Thoracic aorta (tissue), 2 donors: ENCODE measurements around the gene PPY. TPM values are rescaled to one million over a fixed set of nuclear protein-coding genes. Genes with fewer than 3 reads are reported as not detected.
"Not testable (repeated sequence)": the region's sequence is repeated elsewhere in the genome, so short reads cannot be mapped to it uniquely, and the experiment has no call there.

Experiments used
- ATAC-seq: fragments of 150-250 bp; one replicate; pipeline ENCODE4 v1.8.0; 2017; ENCODE audit warnings: low read depth; ENCODE audit not compliant: insufficient number of reproducible peaks, low FRiP score
- DNase-seq: peaks from one replicate; pipeline ENCODE4 v3.0.0-alpha.2; 2020; ENCODE audit warnings: low spot score
- H3K27ac ChIP-seq, 2 donors: fragments of 200-600 bp; sonication (generic); 1 replicate in 1 of 2; 2 replicates in 1 of 2; pipeline ENCODE4 v1.5.1; 2016; ENCODE audit warnings: mild to moderate bottlenecking in 2 of 2, moderate library complexity in 2 of 2
- H3K27me3 ChIP-seq: fragments of 200-600 bp; sonication (generic); replicated peaks from 2 replicates; pipeline ENCODE4 v1.6.0; 2016; ENCODE audit warnings: mild to moderate bottlenecking; ENCODE audit not compliant: insufficient read depth
- H3K36me3 ChIP-seq: fragments of 200-600 bp; sonication (generic); one replicate; pipeline ENCODE4 v1.5.1; 2016
- H3K4me1 ChIP-seq, 2 donors: fragments of 200-600 bp; sonication (generic); 1 replicate in 1 of 2; 2 replicates in 1 of 2; pipeline versions ENCODE4 v1.5.1 to v1.6.0; 2016; ENCODE audit warnings: low read depth in 2 of 2, mild to moderate bottlenecking in 1 of 2; ENCODE audit not compliant: control insufficient read depth in 1 of 2
- H3K4me3 ChIP-seq: fragments of 200-600 bp; sonication (generic); 2 replicates; pipeline ENCODE4 v1.5.1; 2016; ENCODE audit warnings: mild to moderate bottlenecking
- H3K9me3 ChIP-seq: fragments of 200-600 bp; sonication (generic); 2 replicates; pipeline ENCODE4 v1.5.1; 2016
- CTCF ChIP-seq: fragments of 200-600 bp; sonication (generic); IDR thresholded peaks from one replicate; pipeline ENCODE4 v1.5.1; 2019; ENCODE audit warnings: antibody characterized with exemption
- total RNA-seq, 2 donors: library from RNA; depleted of rRNA; stranded (reverse); fragments of >200 nt; gene quantifications; one replicate each; pipeline versions ENCODE4 v1.1.0 to v1.2.3, GENCODE V29; 2016

Gene PPY
- total RNA-seq, 2 donors from 2014 or later, result not detected

GRCh38 chr17:43978078-43978477, 35.8 kb upstream of the PPY start:
- H3K9me3 ChIP-seq, result no peaks in the 10 kb centered on the region
- no peak overlapping the region for H3K27ac ChIP-seq
- DNase-seq (no peak), ATAC-seq (no peak)
- no peak for TF ChIP-seq CTCF
- no peaks in the 10 kb centered on the region for H3K4me1 ChIP-seq
- H3K27me3 ChIP-seq, result peaks cover 4% of the 10 kb centered on the region
- H3K4me3 ChIP-seq, result no peak overlapping the region
- no peaks in the 10 kb centered on the region for H3K36me3 ChIP-seq

- Histone ChIP-seq H3K4me3 (no peak overlapping the region), H3K9me3 (no peaks in the 10 kb centered on the region), H3K4me1 (no peaks in the 10 kb centered on the region), H3K27ac (no peak overlapping the region), H3K27me3 (peaks cover 2% of the 10 kb centered on the region), H3K36me3 (no peaks in the 10 kb centered on the region)
- no peak for ATAC-seq
- TF ChIP-seq CTCF, result no peak
- no peak for DNase-seq
Measured at GRCh38 chr17:43976963-43977837, 34.9 kb upstream of the PPY start.

GRCh38 chr17:43975898-43976297, 33.6 kb upstream of the PPY start:
- no peaks in the 10 kb centered on the region for H3K4me1 ChIP-seq
- ATAC-seq, result no peak
- H3K4me3 ChIP-seq, result no peak overlapping the region
- no peak overlapping the region for H3K27ac ChIP-seq
- H3K27me3 ChIP-seq, result no peaks in the 10 kb centered on the region
- no peaks in the 10 kb centered on the region for H3K36me3 ChIP-seq
- TF ChIP-seq CTCF, result no peak
- no peak for DNase-seq
- H3K9me3 ChIP-seq, result no peaks in the 10 kb centered on the region

- no peak for ATAC-seq
- TF ChIP-seq CTCF, result no peak
- Histone ChIP-seq H3K4me3 (no peak overlapping the region), H3K4me1 (no peaks in the 10 kb centered on the region), H3K27me3 (no peaks in the 10 kb centered on the region), H3K27ac (no peak overlapping the region), H3K9me3 (no peaks in the 10 kb centered on the region), H3K36me3 (no peaks in the 10 kb centered on the region)
- no peak for DNase-seq
Measured at GRCh38 chr17:43974382-43975266, 32.3 kb upstream of the PPY start.

- not testable (repeated sequence) for H3K36me3 ChIP-seq, H3K4me3 ChIP-seq
Measured at GRCh38 chr17:43972444-43973212, 30.4 kb upstream of the PPY start.

GRCh38 chr17:43971436-43971835, 29.2 kb upstream of the PPY start:
- H3K36me3 ChIP-seq, H3K27me3 ChIP-seq, DNase-seq, H3K4me1 ChIP-seq, ATAC-seq, H3K9me3 ChIP-seq, H3K27ac ChIP-seq, H3K4me3 ChIP-seq: not testable (repeated sequence)

More at GRCh38 chr17:43972444-43973212, 30.4 kb upstream of the PPY start:
- DNase-seq, H3K4me1 ChIP-seq, H3K27ac ChIP-seq, H3K9me3 ChIP-seq, ATAC-seq, H3K27me3 ChIP-seq: not testable (repeated sequence)
